HCT116 (cell line): ENCODE data around the gene KNSTRN. TPM values are rescaled to one million over a fixed set of nuclear protein-coding genes. Genes with fewer than 3 reads are reported as not detected.

ENCODE experiments used
- ATAC-seq: fragments of 200-7000 bp; cut with Tn5 transposase; 2 replicates; pipeline ENCODE4 v1.9.1; 2020; ENCODE audit warnings: mild to moderate bottlenecking, moderate library complexity
- BruUV-seq: library from RNA; stranded (reverse); fragments of 400-500 nt; replicated peaks from 2 replicates; lab custom pipeline; 2021; lab: Mats Ljungman, UMichigan
- CTCF ChIA-PET: fragments of 300-600 bp; sonication (Branson Sonifier 250); formaldehyde crosslinking; loops from one replicate; lab custom pipeline; 2021; ENCODE audit warnings: antibody characterized with exemption; lab: Charles Lee
- POLR2A ChIA-PET: fragments of 300-600, 350-600 bp; sonication (Branson Sonifier 250); formaldehyde crosslinking; loops from one replicate; lab custom pipeline; 2021; ENCODE audit warnings: antibody characterized with exemption; lab: Charles Lee
- RAD21 ChIA-PET, 2 experiments: fragments of 300-600 bp; sonication (Branson Sonifier 250); formaldehyde crosslinking; loops; one replicate each; lab custom pipeline; 2023; ENCODE audit warnings: low total read pairs in 2 of 2; ENCODE audit not compliant: uncharacterized antibody in 2 of 2, unreplicated experiment in 2 of 2, low non-redundant PET in 1 of 2; lab: Charles Lee
- DNase-seq: peaks from one replicate; pipeline ENCODE4 v3.0.0-alpha.2; 2010; ENCODE audit warnings: low read depth, low spot score
- H2AFZ ChIP-seq: fragments of 200-600 bp; shearing (Covaris generic), sonication (generic); 2 replicates; pipeline ENCODE4 v1.6.1; 2017; ENCODE audit warnings: low read depth, mixed run types, mixed read lengths, antibody characterized with exemption, low read length; ENCODE audit not compliant: poor library complexity, severe bottlenecking
- H3K27ac ChIP-seq: 2 replicates; pipeline ENCODE4 v1.5.1; 2012; ENCODE audit warnings: low read depth, low read length
- H3K27me3 ChIP-seq: fragments of 200-600 bp; sonication (generic); 2 replicates; pipeline ENCODE4 v1.6.1; 2016; ENCODE audit warnings: mixed run types, low read length, mixed read lengths; ENCODE audit not compliant: insufficient read depth
- H3K36me3 ChIP-seq, 2 experiments: fragments of 200-500 bp in 1 of 2; fragments of 200-600 bp in 1 of 2; sonication (Bioruptor generic) in 1 of 2; sonication (generic) in 1 of 2; 2 replicates each; pipeline versions ENCODE4 v1.5.1 to v1.6.1; 2014 to 2016; ENCODE audit warnings: low read length in 2 of 2, inconsistent platforms in 1 of 2, mixed read lengths in 1 of 2, mixed run types in 1 of 2; ENCODE audit not compliant: insufficient read depth in 2 of 2, control insufficient read depth in 1 of 2
- H3K4me1 ChIP-seq, 2 experiments: fragments of 200-600 bp in 1 of 2; sonication (generic) in 1 of 2; 2 replicates each; pipeline versions ENCODE4 v1.5.1 to v1.6.1; 2012 to 2017; ENCODE audit warnings: low read length in 2 of 2, inconsistent platforms in 1 of 2, mild to moderate bottlenecking in 1 of 2, mixed read lengths in 1 of 2, mixed run types in 1 of 2, moderate library complexity in 1 of 2; ENCODE audit not compliant: insufficient read depth in 2 of 2, control insufficient read depth in 1 of 2
- H3K4me2 ChIP-seq: fragments of 200-600 bp; sonication (generic); 2 replicates; pipeline ENCODE4 v1.6.1; 2017; ENCODE audit warnings: mixed run types, low read length, mixed read lengths
- H3K4me3 ChIP-seq, 2 experiments: fragments of 200-600 bp in 1 of 2; sonication (generic) in 1 of 2; replicated peaks in 1 of 2; 2 replicates each; pipeline ENCODE4 v1.5.1; 2011 to 2016; ENCODE audit warnings: low read length in 2 of 2, control low read depth in 1 of 2, low read depth in 1 of 2, mild to moderate bottlenecking in 1 of 2, mixed read lengths in 1 of 2, mixed run types in 1 of 2
- H3K79me2 ChIP-seq: fragments of 200-600 bp; sonication (generic); 2 replicates; pipeline ENCODE4 v1.6.1; 2017; ENCODE audit warnings: mild to moderate bottlenecking, mixed run types, low read length, moderate library complexity, mixed read lengths; ENCODE audit not compliant: insufficient read depth
- H3K9ac ChIP-seq: fragments of 200-600 bp; sonication (generic); 2 replicates; pipeline ENCODE4 v1.6.1; 2016; ENCODE audit warnings: low read length, mixed read lengths
- H3K9me2 ChIP-seq: fragments of 200-600 bp; sonication (generic), shearing (Covaris generic); 2 replicates; pipeline ENCODE4 v1.6.1; 2017; ENCODE audit warnings: mixed run types, mild to moderate bottlenecking, moderate library complexity; ENCODE audit not compliant: insufficient read depth
- H3K9me3 ChIP-seq, 2 experiments: fragments of 200-500 bp in 1 of 2; fragments of 200-600 bp in 1 of 2; sonication (Bioruptor generic) in 1 of 2; sonication (generic) in 1 of 2; 2 replicates each; pipeline ENCODE4 v1.6.1; 2014 to 2017; ENCODE audit warnings: low read length in 2 of 2, mixed read lengths in 2 of 2, inconsistent platforms in 1 of 2, low read depth in 1 of 2, mild to moderate bottlenecking in 1 of 2, mixed run types in 1 of 2, moderate library complexity in 1 of 2; ENCODE audit not compliant: control insufficient read depth in 1 of 2, insufficient read depth in 1 of 2
- H4K20me1 ChIP-seq: fragments of 200-600 bp; sonication (generic), shearing (Covaris generic); 2 replicates; pipeline ENCODE4 v1.6.1; 2017; ENCODE audit warnings: mixed run types, mild to moderate bottlenecking, moderate library complexity; ENCODE audit not compliant: insufficient read depth
- CBX3 ChIP-seq: IDR thresholded peaks from 2 replicates; pipeline ENCODE4 v1.6.1; 2012; ENCODE audit warnings: low read depth
- EGR1 ChIP-seq: IDR thresholded peaks from 2 replicates; pipeline ENCODE4 v1.6.1; 2012; ENCODE audit warnings: low read depth
- ELF1 ChIP-seq: IDR thresholded peaks from 2 replicates; pipeline ENCODE4 v1.6.1; 2012; ENCODE audit warnings: low read depth, borderline replicate concordance
- EZH2 ChIP-seq: fragments of 200-600 bp; sonication (generic); IDR thresholded peaks from 2 replicates; pipeline ENCODE4 v1.6.1; 2017; ENCODE audit warnings: antibody characterized with exemption, mixed run types
- FOSL1 ChIP-seq: IDR thresholded peaks from 2 replicates; pipeline ENCODE4 v1.6.1; 2012; ENCODE audit warnings: low read depth
- POLR2A ChIP-seq: IDR thresholded peaks from 2 replicates; pipeline ENCODE4 v1.7.0; 2011; ENCODE audit warnings: borderline replicate concordance; ENCODE audit not compliant: insufficient read depth, insufficient read length; ENCODE audit errors: extremely low read depth
- POLR2AphosphoS5 ChIP-seq: IDR thresholded peaks from 2 replicates; pipeline ENCODE4 v1.6.1; 2011; ENCODE audit warnings: mild to moderate bottlenecking, low read depth, low read length, moderate library complexity
- RAD21 ChIP-seq: IDR thresholded peaks from 2 replicates; pipeline ENCODE4 v1.6.1; 2012; ENCODE audit warnings: low read depth, mild to moderate bottlenecking
- SIN3A ChIP-seq: IDR thresholded peaks from 2 replicates; pipeline ENCODE4 v1.6.1; 2012; ENCODE audit warnings: low read depth
- SP1 ChIP-seq: IDR thresholded peaks from 2 replicates; pipeline ENCODE4 v1.6.1; 2012; ENCODE audit warnings: low read depth
- SRF ChIP-seq: IDR thresholded peaks from 2 replicates; pipeline ENCODE4 v1.6.1; 2012; ENCODE audit warnings: low read depth
- TCF7L2 ChIP-seq: IDR thresholded peaks from 2 replicates; pipeline ENCODE4 v1.7.0; 2011; ENCODE audit warnings: borderline replicate concordance, inconsistent platforms; ENCODE audit not compliant: insufficient read depth, insufficient read length; ENCODE audit errors: extremely low read depth
- YY1 ChIP-seq: IDR thresholded peaks from 2 replicates; pipeline ENCODE4 v1.6.1; 2011; ENCODE audit warnings: low read length, low read depth, moderate library complexity, mild to moderate bottlenecking; ENCODE audit not compliant: insufficient replicate concordance; ENCODE audit errors: extremely low read depth
- ZNF274 ChIP-seq: fragments of 200-500 bp; sonication (Bioruptor generic); IDR thresholded peaks from 2 replicates; pipeline ENCODE4 v1.6.1; 2014; ENCODE audit warnings: mild to moderate bottlenecking, low read depth, low read length, inconsistent platforms
- intact Hi-C: fragments of 100-400 bp; cut with micrococcal nuclease; formaldehyde crosslinking; loops from 2 replicates; pipeline ENCODE4 v1.10.0; 2022
- total RNA-seq: library from RNA; stranded (reverse); gene quantifications from one replicate; pipeline ENCODE4 v1.2.1, GENCODE V29; 2021; ENCODE audit not compliant: unreplicated experiment
- TF ChIP-seq, protein P1 (sequence below): IDR thresholded peaks from 2 replicates; pipeline ENCODE4 v1.6.1; 2012; ENCODE audit warnings: low read depth
- TF ChIP-seq, protein P2 (sequence below): IDR thresholded peaks from 2 replicates; pipeline ENCODE4 v1.6.1; 2012
- TF ChIP-seq, protein P3 (sequence below): IDR thresholded peaks from 2 replicates; pipeline ENCODE4 v1.6.1; 2011; ENCODE audit warnings: mild to moderate bottlenecking, low read length, moderate library complexity; ENCODE audit not compliant: insufficient replicate concordance; ENCODE audit errors: extremely low read depth
- TF ChIP-seq, protein P4 (sequence below), 3 experiments: fragments of 200-600 bp in 1 of 3; sonication (generic) in 1 of 3; IDR thresholded peaks in 2 of 3; conservative IDR thresholded peaks in 1 of 3; 2 replicates each; pipeline ENCODE4 v1.5.1; 2012 to 2017; ENCODE audit warnings: low read depth in 2 of 3, low read length in 2 of 3, antibody characterized with exemption in 1 of 3, borderline replicate concordance in 1 of 3, control low read depth in 1 of 3, mild to moderate bottlenecking in 1 of 3, mixed read lengths in 1 of 3, mixed run types in 1 of 3, moderate library complexity in 1 of 3; ENCODE audit not compliant: insufficient read depth in 1 of 3

The KNSTRN gene
- total RNA-seq, 1 experiment from 2014 or later: 84.1 TPM

- Histone ChIP-seq H3K79me2 (no peaks in the 10 kb centered on the region), H3K36me3 (no peaks in the 10 kb centered on the region), H3K9me3 (no peaks in the 10 kb centered on the region), H3K27ac (no peak overlapping the region), H3K9me2 (no peaks in the 10 kb centered on the region), H3K27me3 (no peaks in the 10 kb centered on the region), H2AFZ (no peak overlapping the region), H3K9ac (no peak overlapping the region), H4K20me1 (no peaks in the 10 kb centered on the region), H3K4me2 (no peak overlapping the region), H3K4me3 (no peak overlapping the region), H3K4me1 (peaks cover 17 to 30% of the 10 kb centered on the region in 2 experiments)
- CTCF ChIA-PET: interaction anchor here (1.5 to 5.2 kb wide), 2 partner anchors 12 to 14 kb away, joined by 3 to 22 read pairs; no protein-coding TSS in a partner anchor
- ATAC-seq (no peak), DNase-seq (no peak)
- RAD21 ChIA-PET: interaction anchor here in 1 of 2 experiments (0.9 kb wide), 1 partner anchor 12 kb away, joined by 3 read pairs; no protein-coding TSS in a partner anchor
- TF ChIP-seq, protein P1, sequence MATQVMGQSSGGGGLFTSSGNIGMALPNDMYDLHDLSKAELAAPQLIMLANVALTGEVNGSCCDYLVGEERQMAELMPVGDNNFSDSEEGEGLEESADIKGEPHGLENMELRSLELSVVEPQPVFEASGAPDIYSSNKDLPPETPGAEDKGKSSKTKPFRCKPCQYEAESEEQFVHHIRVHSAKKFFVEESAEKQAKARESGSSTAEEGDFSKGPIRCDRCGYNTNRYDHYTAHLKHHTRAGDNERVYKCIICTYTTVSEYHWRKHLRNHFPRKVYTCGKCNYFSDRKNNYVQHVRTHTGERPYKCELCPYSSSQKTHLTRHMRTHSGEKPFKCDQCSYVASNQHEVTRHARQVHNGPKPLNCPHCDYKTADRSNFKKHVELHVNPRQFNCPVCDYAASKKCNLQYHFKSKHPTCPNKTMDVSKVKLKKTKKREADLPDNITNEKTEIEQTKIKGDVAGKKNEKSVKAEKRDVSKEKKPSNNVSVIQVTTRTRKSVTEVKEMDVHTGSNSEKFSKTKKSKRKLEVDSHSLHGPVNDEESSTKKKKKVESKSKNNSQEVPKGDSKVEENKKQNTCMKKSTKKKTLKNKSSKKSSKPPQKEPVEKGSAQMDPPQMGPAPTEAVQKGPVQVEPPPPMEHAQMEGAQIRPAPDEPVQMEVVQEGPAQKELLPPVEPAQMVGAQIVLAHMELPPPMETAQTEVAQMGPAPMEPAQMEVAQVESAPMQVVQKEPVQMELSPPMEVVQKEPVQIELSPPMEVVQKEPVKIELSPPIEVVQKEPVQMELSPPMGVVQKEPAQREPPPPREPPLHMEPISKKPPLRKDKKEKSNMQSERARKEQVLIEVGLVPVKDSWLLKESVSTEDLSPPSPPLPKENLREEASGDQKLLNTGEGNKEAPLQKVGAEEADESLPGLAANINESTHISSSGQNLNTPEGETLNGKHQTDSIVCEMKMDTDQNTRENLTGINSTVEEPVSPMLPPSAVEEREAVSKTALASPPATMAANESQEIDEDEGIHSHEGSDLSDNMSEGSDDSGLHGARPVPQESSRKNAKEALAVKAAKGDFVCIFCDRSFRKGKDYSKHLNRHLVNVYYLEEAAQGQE: no peak
- no peak for TF ChIP-seq SRF
- no peak for TF ChIP-seq EGR1
- no peak for TF ChIP-seq ELF1
- no peak for TF ChIP-seq RAD21
- TF ChIP-seq, protein P2, sequence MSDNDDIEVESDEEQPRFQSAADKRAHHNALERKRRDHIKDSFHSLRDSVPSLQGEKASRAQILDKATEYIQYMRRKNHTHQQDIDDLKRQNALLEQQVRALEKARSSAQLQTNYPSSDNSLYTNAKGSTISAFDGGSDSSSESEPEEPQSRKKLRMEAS: no peak
- no peak for TF ChIP-seq ZNF274
- TF ChIP-seq TCF7L2: no peak
- TF ChIP-seq SIN3A: no peak
- no peak for TF ChIP-seq YY1
- no peak for TF ChIP-seq POLR2A
- TF ChIP-seq SP1: no peak
- TF ChIP-seq FOSL1: no peak
- no peak for TF ChIP-seq POLR2AphosphoS5
- TF ChIP-seq, protein P3, sequence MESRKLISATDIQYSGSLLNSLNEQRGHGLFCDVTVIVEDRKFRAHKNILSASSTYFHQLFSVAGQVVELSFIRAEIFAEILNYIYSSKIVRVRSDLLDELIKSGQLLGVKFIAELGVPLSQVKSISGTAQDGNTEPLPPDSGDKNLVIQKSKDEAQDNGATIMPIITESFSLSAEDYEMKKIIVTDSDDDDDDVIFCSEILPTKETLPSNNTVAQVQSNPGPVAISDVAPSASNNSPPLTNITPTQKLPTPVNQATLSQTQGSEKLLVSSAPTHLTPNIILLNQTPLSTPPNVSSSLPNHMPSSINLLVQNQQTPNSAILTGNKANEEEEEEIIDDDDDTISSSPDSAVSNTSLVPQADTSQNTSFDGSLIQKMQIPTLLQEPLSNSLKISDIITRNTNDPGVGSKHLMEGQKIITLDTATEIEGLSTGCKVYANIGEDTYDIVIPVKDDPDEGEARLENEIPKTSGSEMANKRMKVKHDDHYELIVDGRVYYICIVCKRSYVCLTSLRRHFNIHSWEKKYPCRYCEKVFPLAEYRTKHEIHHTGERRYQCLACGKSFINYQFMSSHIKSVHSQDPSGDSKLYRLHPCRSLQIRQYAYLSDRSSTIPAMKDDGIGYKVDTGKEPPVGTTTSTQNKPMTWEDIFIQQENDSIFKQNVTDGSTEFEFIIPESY: no peak
- TF ChIP-seq, protein P4, sequence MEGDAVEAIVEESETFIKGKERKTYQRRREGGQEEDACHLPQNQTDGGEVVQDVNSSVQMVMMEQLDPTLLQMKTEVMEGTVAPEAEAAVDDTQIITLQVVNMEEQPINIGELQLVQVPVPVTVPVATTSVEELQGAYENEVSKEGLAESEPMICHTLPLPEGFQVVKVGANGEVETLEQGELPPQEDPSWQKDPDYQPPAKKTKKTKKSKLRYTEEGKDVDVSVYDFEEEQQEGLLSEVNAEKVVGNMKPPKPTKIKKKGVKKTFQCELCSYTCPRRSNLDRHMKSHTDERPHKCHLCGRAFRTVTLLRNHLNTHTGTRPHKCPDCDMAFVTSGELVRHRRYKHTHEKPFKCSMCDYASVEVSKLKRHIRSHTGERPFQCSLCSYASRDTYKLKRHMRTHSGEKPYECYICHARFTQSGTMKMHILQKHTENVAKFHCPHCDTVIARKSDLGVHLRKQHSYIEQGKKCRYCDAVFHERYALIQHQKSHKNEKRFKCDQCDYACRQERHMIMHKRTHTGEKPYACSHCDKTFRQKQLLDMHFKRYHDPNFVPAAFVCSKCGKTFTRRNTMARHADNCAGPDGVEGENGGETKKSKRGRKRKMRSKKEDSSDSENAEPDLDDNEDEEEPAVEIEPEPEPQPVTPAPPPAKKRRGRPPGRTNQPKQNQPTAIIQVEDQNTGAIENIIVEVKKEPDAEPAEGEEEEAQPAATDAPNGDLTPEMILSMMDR (IDR thresholded peaks at IDR 0.05 in 2 of 3, conservative IDR thresholded peaks at IDR 0.05 in 1 of 3; ENCODE audit: borderline replicate concordance in 1 of 3, insufficient read depth in 1 of 3, low read depth in 2 of 3, low read length in 2 of 3): no peak
- no peak for TF ChIP-seq CBX3
- no peak for TF ChIP-seq EZH2
- intact Hi-C loops: no loop called here
- POLR2A ChIA-PET: interaction anchor here (1.1 kb wide), 1 partner anchor 15 kb away, joined by 3 read pairs; the partner anchor contains the start of gene CCDC9B
- BruUV-seq: no TSS peak
These were observed 26.4 kb upstream of the KNSTRN start for GRCh38 chr15:40355976-40356585.
